GM18870 (cell line): ENCODE results near the gene TP73.

Experiments used
- ATAC-seq: cut with Tn5 transposase; IDR thresholded peaks from one replicate; pipeline ENCODE4 v1.9.1; 2021; ENCODE audit warnings: moderate library complexity; ENCODE audit not compliant: unreplicated experiment

The TP73 gene

GRCh38 chr1:3651026-3651929 lies 1.0 kb upstream of the TP73 start:
- ATAC-seq, result no peak

GRCh38 chr1:3652548-3653285 lies 401 bp downstream of the TP73 start:
- no peak for ATAC-seq

- no peak for ATAC-seq
Observed at GRCh38 chr1:3653286-3653618, 936 bp downstream of the TP73 start.

- no peak for ATAC-seq
Observed at GRCh38 chr1:3654549-3655281, 2.4 kb downstream of the TP73 start.

- ATAC-seq, result peak; percentile 70
Observed at GRCh38 chr1:3656450-3657095, 4.3 kb downstream of the TP73 start.

- ATAC-seq, result no peak
Observed at GRCh38 chr1:3657096-3657475, 4.8 kb downstream of the TP73 start.

GRCh38 chr1:3657578-3658230 lies 5.4 kb downstream of the TP73 start:
- ATAC-seq, result no peak

GRCh38 chr1:3658231-3658615 lies 5.9 kb downstream of the TP73 start:
- ATAC-seq, result no peak

GRCh38 chr1:3659093-3659492 lies 6.8 kb downstream of the TP73 start:
- no peak for ATAC-seq

- no peak for ATAC-seq
Observed at GRCh38 chr1:3660704-3661103, 8.4 kb downstream of the TP73 start.

- no peak for ATAC-seq
Observed at GRCh38 chr1:3661631-3662030, 9.3 kb downstream of the TP73 start.

- ATAC-seq, result no peak
Observed at GRCh38 chr1:3662080-3662671, 9.9 kb downstream of the TP73 start.

- ATAC-seq, result no peak
Observed at GRCh38 chr1:3663999-3664699, 11.8 kb downstream of the TP73 start.

- ATAC-seq, result no peak
Observed at GRCh38 chr1:3664700-3665375, 12.5 kb downstream of the TP73 start.

GRCh38 chr1:3668148-3668547 lies 15.8 kb downstream of the TP73 start:
- ATAC-seq, result no peak

- ATAC-seq, result no peak
Observed at GRCh38 chr1:3668585-3669300, 16.4 kb downstream of the TP73 start.

GRCh38 chr1:3669421-3669821 lies 17.1 kb downstream of the TP73 start:
- ATAC-seq, result no peak

GRCh38 chr1:3669971-3670431 lies 17.7 kb downstream of the TP73 start:
- ATAC-seq, result no peak
